B cell (primary cell): Measurements from ENCODE around the gene PMAIP1. TPM values are rescaled to one million over a fixed set of nuclear protein-coding genes. Genes with fewer than 3 reads are reported as not detected.

ENCODE experiments used
- ATAC-seq: fragments of 200-7000 bp; cut with Tn5 transposase; one replicate; pipeline ENCODE4 v1.10.0; 2021; ENCODE audit warnings: low read depth, mild to moderate bottlenecking, moderate number of reproducible peaks, moderate library complexity
- CTCF ChIA-PET: fragments of 350-600 bp; sonication (Branson Sonifier 250); formaldehyde crosslinking; loops from one replicate; lab custom pipeline; 2021; ENCODE audit warnings: antibody characterized with exemption, inconsistent platforms; lab: Charles Lee
- POLR2A ChIA-PET: fragments of 350-600 bp; sonication (Branson Sonifier 250); formaldehyde crosslinking; loops from one replicate; lab custom pipeline; 2021; ENCODE audit warnings: antibody characterized with exemption; lab: Charles Lee
- DNase-seq: peaks from one replicate; pipeline ENCODE4 v3.0.0; 2013
- H2AFZ ChIP-seq: 2 replicates; pipeline ENCODE4 v1.6.1; 2012; ENCODE audit warnings: mild to moderate bottlenecking, low read depth, low read length; ENCODE audit not compliant: insufficient read depth, poor library complexity, severe bottlenecking
- H3K27ac ChIP-seq, 2 donors: 1 replicate in 1 of 2; 2 replicates in 1 of 2; pipeline ENCODE4 v1.5.1; 2012 to 2013; ENCODE audit warnings: low read length in 2 of 2, mild to moderate bottlenecking in 2 of 2, moderate library complexity in 1 of 2
- H3K27me3 ChIP-seq, 4 experiments: fragments of 200-600 bp in 1 of 4; sonication (generic) in 1 of 4; replicated peaks in 1 of 4; 1 replicate in 2 of 4; 2 replicates in 2 of 4; pipeline versions ENCODE4 v1.6.1 to v1.7.0; 2013 to 2016; ENCODE audit warnings: low read length in 3 of 4, mild to moderate bottlenecking in 2 of 4, mixed read lengths in 1 of 4, moderate library complexity in 1 of 4; ENCODE audit not compliant: insufficient read depth in 4 of 4, control insufficient read depth in 3 of 4; ENCODE audit errors: control extremely low read depth in 1 of 4
- H3K36me3 ChIP-seq, 2 experiments: replicated peaks in 1 of 2; 1 replicate in 1 of 2; 2 replicates in 1 of 2; pipeline versions ENCODE4 v1.6.1 to v1.7.1; 2013; ENCODE audit warnings: low read length in 1 of 2; ENCODE audit not compliant: insufficient read depth in 2 of 2, control insufficient read depth in 1 of 2; ENCODE audit errors: control extremely low read depth in 1 of 2, extremely low read depth in 1 of 2
- H3K4me1 ChIP-seq, 2 donors: fragments of 200-600 bp in 1 of 2; sonication (generic) in 1 of 2; 1 replicate in 1 of 2; 2 replicates in 1 of 2; pipeline versions ENCODE4 v1.5.1 to v1.6.1; 2013 to 2017; ENCODE audit warnings: low read length in 2 of 2; ENCODE audit not compliant: control insufficient read depth in 2 of 2, insufficient read depth in 2 of 2
- H3K4me2 ChIP-seq: replicated peaks from 2 replicates; pipeline ENCODE3; 2012; ENCODE audit warnings: mild to moderate bottlenecking, low read depth, low read length; ENCODE audit not compliant: poor library complexity, severe bottlenecking
- H3K4me3 ChIP-seq, 5 experiments: fragments of 200-600 bp in 1 of 5; sonication (generic) in 1 of 5; 1 replicate in 3 of 5; 2 replicates in 2 of 5; pipeline versions ENCODE4 v1.5.1 to v1.7.0; 2011 to 2016; ENCODE audit warnings: low read length in 4 of 5, mild to moderate bottlenecking in 4 of 5, low read depth in 2 of 5, control low read depth in 1 of 5, moderate library complexity in 1 of 5; ENCODE audit not compliant: insufficient read depth in 1 of 5; ENCODE audit errors: control extremely low read depth in 1 of 5, extremely low read depth in 1 of 5
- H3K79me2 ChIP-seq: fragments of 200-600 bp; sonication (generic); one replicate; pipeline ENCODE4 v1.6.0; 2016; ENCODE audit warnings: low read length; ENCODE audit not compliant: control insufficient read depth, insufficient read depth
- H3K9ac ChIP-seq: fragments of 200-600 bp; sonication (generic); 2 replicates; pipeline ENCODE4 v1.6.1; 2017; ENCODE audit warnings: mild to moderate bottlenecking, low read length, moderate library complexity
- H3K9me3 ChIP-seq, 3 donors: one replicate each; pipeline versions ENCODE4 v1.6.1 to v1.7.1; 2013; ENCODE audit warnings: low read length in 2 of 3; ENCODE audit not compliant: control insufficient read depth in 2 of 3, insufficient read depth in 1 of 3; ENCODE audit errors: control extremely low read depth in 1 of 3
- H4K20me1 ChIP-seq: 2 replicates; pipeline ENCODE4 v1.6.0; 2012; ENCODE audit warnings: mild to moderate bottlenecking, low read length; ENCODE audit not compliant: insufficient read depth, control insufficient read depth, poor library complexity, severe bottlenecking
- H3K27ac Mint-ChIP-seq: one replicate; pipeline ENCODE4 v1.8.0; 2021; ENCODE audit warnings: mixed read lengths
- H3K27me3 Mint-ChIP-seq: one replicate; pipeline ENCODE4 v1.8.0; 2021; ENCODE audit warnings: mixed read lengths
- H3K4me1 Mint-ChIP-seq: one replicate; pipeline ENCODE4 v1.8.0; 2021; ENCODE audit warnings: mixed read lengths
- H3K4me3 Mint-ChIP-seq: one replicate; pipeline ENCODE4 v1.8.0; 2021; ENCODE audit warnings: mixed read lengths
- H3K9me3 Mint-ChIP-seq: one replicate; pipeline ENCODE4 v1.8.0; 2022; ENCODE audit warnings: mixed read lengths; ENCODE audit not compliant: insufficient read depth
- CTCF ChIP-seq: fragments of 200-600 bp; IDR thresholded peaks from one replicate; pipeline ENCODE4 v1.8.0; 2022; ENCODE audit warnings: antibody characterized with exemption, mild to moderate bottlenecking
- EZH2 ChIP-seq: IDR thresholded peaks from 2 replicates; pipeline ENCODE4 v1.6.1; 2012; ENCODE audit warnings: borderline replicate concordance, low read depth, mild to moderate bottlenecking, moderate library complexity, low read length; ENCODE audit not compliant: insufficient read depth, poor library complexity, severe bottlenecking
- WGBS: methylation state at CpG from one replicate; pipeline ENCODE4 v1.1.5; 2013; ENCODE audit warnings: missing lambda C conversion rate; ENCODE audit not compliant: insufficient coverage; 5-methylcytosine and 5-hydroxymethylcytosine counted together
- intact Hi-C: fragments of 100-400 bp; cut with micrococcal nuclease; formaldehyde crosslinking; loops from one replicate; pipeline ENCODE4 v1.10.0; 2022
- polyA plus RNA-seq: library from polyadenylated mRNA; depleted of rRNA; stranded (reverse); fragments of >200 nt; gene quantifications from 2 replicates; pipeline ENCODE4 v1.2.3, GENCODE V29; 2012
- total RNA-seq, 2 donors: library from RNA; stranded (reverse); fragments of 120-200 nt in 1 of 2; gene quantifications; 1 replicate in 1 of 2; 2 replicates in 1 of 2; pipeline versions ENCODE4 v1.2.3 to v1.2.4, GENCODE V29; 2013 to 2022

PMAIP1 gene
- total and polyA plus RNA-seq, 2 donors (not counting 1 experiment from before 2014, with no cell fraction given), result 67.2 to 89.3 TPM

GRCh38 chr18:59942601-59943000 is 42.8 kb downstream of the PMAIP1 start:
- no peak overlapping the region for H3K27ac Mint-ChIP-seq

GRCh38 chr18:59945544-59945943 is 45.7 kb downstream of the PMAIP1 start:
- no peaks in the 10 kb centered on the region for H3K36me3 ChIP-seq
- Mint-ChIP-seq H3K4me1 (peaks cover 2% of the 10 kb centered on the region), H3K27ac (no peak overlapping the region), H3K27me3 (no peaks in the 10 kb centered on the region), H3K9me3 (no peaks in the 10 kb centered on the region), H3K4me3 (no peak overlapping the region)
- ChIA-PET POLR2A (interaction anchor here (0.6 to 1.0 kb wide), 2 partner anchors 46 to 82 kb away, joined by 4 to 5 read pairs; partner anchors contain the start of gene PMAIP1), CTCF (no interaction called here)
- no peak overlapping the region for H2AFZ ChIP-seq
- H3K27me3 ChIP-seq, result no peaks in the 10 kb centered on the region
- H3K4me2 ChIP-seq, result no peak overlapping the region
- intact Hi-C loops, result no loop called here
- no peak overlapping the region for H3K4me3 ChIP-seq
- H3K27ac ChIP-seq, result no peak overlapping the region
- WGBS, result 80% methylated on average over 1 of the region's 2 CpGs
- TF ChIP-seq CTCF (no peak), EZH2 (no peak)
- H3K9ac ChIP-seq, result no peak overlapping the region
- no peaks in the 10 kb centered on the region for H4K20me1 ChIP-seq
- DNase-seq, result no peak
- H3K79me2 ChIP-seq, result no peaks in the 10 kb centered on the region
- ATAC-seq, result no peak
- H3K4me1 ChIP-seq, result no peaks in the 10 kb centered on the region
- H3K9me3 ChIP-seq, result no peaks in the 10 kb centered on the region

More at GRCh38 chr18:59942601-59943000, 42.8 kb downstream of the PMAIP1 start:
- Histone ChIP-seq H3K79me2 (no peaks in the 10 kb centered on the region), H2AFZ (no peak overlapping the region), H3K36me3 (no peaks in the 10 kb centered on the region), H3K27ac (no peak overlapping the region), H3K9ac (no peak overlapping the region), H4K20me1 (no peaks in the 10 kb centered on the region), H3K4me2 (no peak overlapping the region), H3K4me1 (no peaks in the 10 kb centered on the region), H3K9me3 (no peaks in the 10 kb centered on the region), H3K4me3 (no peak overlapping the region), H3K27me3 (no peaks in the 10 kb centered on the region)
- Mint-ChIP-seq H3K4me3 (no peak overlapping the region), H3K4me1 (peaks cover 2% of the 10 kb centered on the region), H3K9me3 (no peaks in the 10 kb centered on the region), H3K27me3 (no peaks in the 10 kb centered on the region)
- no peak for ATAC-seq
- TF ChIP-seq EZH2, result no peak
- TF ChIP-seq CTCF, result no peak
- intact Hi-C loops, result no loop called here
- POLR2A ChIA-PET, result no interaction called here
- no CpG with 5 or more reads among the region's 4 CpGs for WGBS
- CTCF ChIA-PET, result no interaction called here
- no peak for DNase-seq
